Dermis blood vessel endothelial cell (primary cell): ENCODE data around the gene ALOX12. TPM values are rescaled to one million over a fixed set of nuclear protein-coding genes. Genes with fewer than 3 reads are reported as not detected.
A peak's percentile ranks its signal among the peaks of the same experiment; 100 is the strongest.

Experiments used
- DNase-seq: peaks from one replicate; pipeline ENCODE4 v3.0.0; 2010
- total RNA-seq: library from RNA; depleted of rRNA; stranded (reverse); fragments of >200 nt; gene quantifications from 2 replicates; pipeline ENCODE4 v1.2.3, GENCODE V29; 2014

Gene ALOX12
- total RNA-seq, 1 donor from 2014 or later = not detected

- peak; percentile 90 for DNase-seq
Measured at GRCh38 chr17:7022781-7023571, 27.1 kb downstream of the ALOX12 start, which contains the start of gene BCL6B. TSS of gene BCL6B (plus strand) at chr17:7023050. CDS start at chr17:7023672, 622 bp downstream.

DNA sequence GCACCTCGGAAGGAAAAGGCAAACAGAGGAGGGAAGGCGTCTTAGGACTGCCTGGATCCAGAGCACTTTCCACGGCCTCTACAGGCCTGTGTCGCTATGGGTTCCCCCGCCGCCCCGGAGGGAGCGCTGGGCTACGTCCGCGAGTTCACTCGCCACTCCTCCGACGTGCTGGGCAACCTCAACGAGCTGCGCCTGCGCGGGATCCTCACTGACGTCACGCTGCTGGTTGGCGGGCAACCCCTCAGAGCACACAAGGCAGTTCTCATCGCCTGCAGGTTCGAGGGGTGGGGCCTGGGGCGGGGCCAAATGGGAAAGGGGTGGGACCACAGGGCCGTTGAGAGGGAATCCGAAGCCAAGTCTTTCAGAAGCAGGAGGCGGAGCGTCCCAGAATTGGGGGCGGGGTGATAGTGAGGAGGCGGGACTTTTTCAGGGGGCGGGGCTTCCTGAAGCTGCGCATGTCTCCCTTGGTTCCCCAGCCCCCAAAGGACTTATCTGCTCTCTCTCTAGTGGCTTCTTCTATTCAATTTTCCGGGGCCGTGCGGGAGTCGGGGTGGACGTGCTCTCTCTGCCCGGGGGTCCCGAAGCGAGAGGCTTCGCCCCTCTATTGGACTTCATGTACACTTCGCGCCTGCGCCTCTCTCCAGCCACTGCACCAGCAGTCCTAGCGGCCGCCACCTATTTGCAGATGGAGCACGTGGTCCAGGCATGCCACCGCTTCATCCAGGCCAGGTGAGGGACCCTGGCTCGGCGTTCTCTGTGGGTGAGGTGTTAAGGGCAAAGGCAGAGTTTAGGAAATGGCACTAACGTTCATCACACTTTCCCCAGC is 27.9 kb downstream of the ALOX12 start:
- DNase-seq = peak; percentile 99

- DNase-seq = no peak
Measured at GRCh38 chr17:7024402-7024785, 28.5 kb downstream of the ALOX12 start.

GRCh38 chr17:7025245-7025644 is 29.4 kb downstream of the ALOX12 start:
- no peak for DNase-seq

DNA sequence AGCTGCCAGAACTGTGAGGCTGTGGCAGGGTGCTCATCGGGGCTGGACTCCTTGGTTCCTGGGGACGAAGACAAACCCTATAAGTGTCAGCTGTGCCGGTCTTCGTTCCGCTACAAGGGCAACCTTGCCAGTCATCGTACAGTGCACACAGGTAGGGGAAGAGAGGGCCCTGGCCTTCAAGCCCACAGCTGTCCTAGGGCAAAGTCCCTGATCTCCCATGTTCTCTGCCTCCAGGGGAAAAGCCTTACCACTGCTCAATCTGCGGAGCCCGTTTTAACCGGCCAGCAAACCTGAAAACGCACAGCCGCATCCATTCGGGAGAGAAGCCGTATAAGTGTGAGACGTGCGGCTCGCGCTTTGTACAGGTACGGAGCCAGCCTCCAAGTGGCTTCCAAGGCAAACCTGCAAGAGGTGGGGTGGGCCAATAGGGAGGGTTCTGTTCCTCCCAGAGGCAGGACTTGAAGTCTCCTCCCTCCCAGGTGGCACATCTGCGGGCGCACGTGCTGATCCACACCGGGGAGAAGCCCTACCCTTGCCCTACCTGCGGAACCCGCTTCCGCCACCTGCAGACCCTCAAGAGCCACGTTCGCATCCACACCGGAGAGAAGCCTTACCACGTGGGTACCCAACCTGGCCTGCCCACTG is 30.7 kb downstream of the ALOX12 start:
- no peak for DNase-seq

- DNase-seq = peak; percentile 53
Measured at GRCh38 chr17:7027335-7027734, 31.5 kb downstream of the ALOX12 start.

- DNase-seq = no peak
Measured at GRCh38 chr17:7029096-7029495, 33.2 kb downstream of the ALOX12 start.

DNA sequence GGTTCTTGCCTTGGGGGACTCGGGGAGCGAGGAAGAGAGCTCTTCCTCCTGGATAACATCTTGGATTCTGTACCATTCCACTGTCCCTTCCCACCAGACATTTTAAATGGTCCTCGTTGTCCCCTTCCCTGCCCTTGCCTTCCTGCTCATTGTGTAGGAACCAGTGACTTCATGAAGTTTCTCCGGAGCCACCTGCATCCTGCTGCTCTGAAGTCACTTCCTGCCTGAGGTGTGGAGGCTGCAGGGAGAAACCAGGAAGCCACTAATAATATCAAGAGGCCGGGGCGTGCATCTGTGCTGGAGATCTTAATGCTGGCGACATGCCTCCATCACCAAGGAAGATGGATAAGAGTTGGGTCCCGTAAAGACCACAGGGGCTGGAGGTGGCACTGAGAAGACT is 33.8 kb downstream of the ALOX12 start:
- peak; percentile 97 for DNase-seq

DNA sequence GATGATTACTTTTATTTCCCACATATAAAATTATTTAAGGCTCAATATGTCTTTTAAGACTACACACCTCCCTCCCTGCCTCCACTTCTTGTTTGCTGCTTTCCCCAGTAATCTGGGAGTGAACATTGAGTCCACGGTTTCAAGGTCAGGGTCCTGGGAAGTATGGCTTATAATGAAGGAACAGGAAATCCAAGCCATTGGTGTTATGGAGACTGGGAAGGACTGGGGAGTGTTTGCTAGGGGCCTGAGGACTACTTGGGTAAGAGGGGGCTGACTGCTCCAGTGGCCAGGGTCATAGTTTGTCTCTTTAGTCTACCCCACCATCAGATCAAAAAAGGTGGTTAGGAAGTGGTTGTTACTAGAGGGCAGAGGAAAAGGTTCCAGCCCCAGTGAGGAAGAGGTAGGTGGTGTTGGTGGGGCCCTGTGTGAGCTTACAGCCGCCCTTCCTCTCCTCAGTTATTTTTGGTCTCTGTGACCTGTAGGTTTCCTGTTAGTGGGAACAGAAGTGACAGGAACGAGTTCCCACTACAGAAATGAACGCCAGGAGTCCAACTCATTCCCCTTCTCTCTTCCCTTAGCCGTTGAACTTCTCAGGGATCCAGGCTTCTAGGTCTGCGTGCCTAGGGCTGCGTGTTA is 39.2 kb downstream of the ALOX12 start:
- peak; percentile 76 for DNase-seq

- peak; percentile 99 for DNase-seq
Measured at GRCh38 chr17:7035591-7036368, 39.9 kb downstream of the ALOX12 start, which contains the start of gene SLC16A13. TSS of gene SLC16A13 (plus strand) at chr17:7036015. CDS start at chr17:7036383, 368 bp downstream.

DNA sequence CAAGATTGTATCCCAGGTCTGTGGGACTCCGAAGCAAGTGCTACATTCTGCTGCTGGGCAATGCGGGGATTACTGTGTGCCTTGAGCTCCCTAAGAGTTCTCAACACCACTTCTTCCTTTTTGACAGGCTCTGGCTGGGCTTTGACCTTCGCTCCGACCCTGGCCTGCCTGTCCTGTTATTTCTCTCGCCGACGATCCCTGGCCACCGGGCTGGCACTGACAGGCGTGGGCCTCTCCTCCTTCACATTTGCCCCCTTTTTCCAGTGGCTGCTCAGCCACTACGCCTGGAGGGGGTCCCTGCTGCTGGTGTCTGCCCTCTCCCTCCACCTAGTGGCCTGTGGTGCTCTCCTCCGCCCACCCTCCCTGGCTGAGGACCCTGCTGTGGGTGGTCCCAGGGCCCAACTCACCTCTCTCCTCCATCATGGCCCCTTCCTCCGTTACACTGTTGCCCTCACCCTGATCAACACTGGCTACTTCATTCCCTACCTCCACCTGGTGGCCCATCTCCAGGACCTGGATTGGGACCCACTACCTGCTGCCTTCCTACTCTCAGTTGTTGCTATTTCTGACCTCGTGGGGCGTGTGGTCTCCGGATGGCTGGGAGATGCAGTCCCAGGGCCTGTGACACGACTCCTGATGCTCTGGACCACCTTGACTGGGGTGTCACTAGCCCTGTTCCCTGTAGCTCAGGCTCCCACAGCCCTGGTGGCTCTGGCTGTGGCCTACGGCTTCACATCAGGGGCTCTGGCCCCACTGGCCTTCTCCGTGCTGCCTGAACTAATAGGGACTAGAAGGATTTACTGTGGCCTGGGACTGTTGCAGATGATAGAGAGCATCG is 42.4 kb downstream of the ALOX12 start:
- DNase-seq = no peak

- no peak for DNase-seq
Measured at GRCh38 chr17:7039832-7040231, 44.0 kb downstream of the ALOX12 start.

DNA sequence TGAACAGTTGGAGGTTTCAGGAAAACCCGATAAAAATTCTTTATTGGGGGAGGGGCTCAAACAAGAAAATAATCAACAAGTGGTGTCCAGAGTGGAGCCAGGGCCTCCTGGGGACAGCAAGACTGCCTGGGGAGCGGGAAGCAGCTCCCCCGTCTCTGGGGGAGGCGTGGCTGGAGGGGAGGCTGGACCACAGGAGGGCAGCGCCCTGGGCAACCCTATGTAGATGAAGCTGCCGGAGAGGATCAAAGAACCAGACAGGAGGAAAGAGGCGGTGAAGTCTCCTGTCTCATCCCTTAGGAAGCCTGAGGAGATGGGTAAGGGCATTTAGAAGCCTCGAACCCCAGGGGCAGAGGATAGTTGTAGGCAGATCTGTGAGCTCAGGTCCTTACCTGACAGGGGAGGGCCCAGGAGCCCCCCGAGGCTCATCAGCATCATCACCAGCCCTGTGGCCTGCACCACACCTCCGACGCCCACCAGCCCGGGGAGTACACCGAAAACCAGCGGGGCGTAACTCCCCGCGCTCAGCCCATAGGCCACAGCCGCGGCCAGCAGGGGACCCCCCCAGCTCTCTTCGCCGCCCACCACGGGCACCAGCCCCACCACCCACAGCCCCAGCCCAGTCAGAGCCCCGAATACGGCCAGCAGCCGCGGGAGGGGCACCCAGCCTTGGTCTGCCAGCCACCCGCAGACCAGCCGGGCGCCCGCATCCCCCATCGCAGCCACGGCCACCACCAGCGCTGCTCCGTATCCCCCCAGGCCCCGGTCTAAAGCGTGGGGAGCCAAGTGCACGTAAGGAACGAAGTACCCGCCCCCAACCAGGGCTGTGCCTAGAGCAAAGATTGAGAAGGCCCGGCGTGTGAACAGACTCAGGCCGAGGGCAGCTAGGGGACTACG is 46.0 kb downstream of the ALOX12 start:
- no peak for DNase-seq

DNA sequence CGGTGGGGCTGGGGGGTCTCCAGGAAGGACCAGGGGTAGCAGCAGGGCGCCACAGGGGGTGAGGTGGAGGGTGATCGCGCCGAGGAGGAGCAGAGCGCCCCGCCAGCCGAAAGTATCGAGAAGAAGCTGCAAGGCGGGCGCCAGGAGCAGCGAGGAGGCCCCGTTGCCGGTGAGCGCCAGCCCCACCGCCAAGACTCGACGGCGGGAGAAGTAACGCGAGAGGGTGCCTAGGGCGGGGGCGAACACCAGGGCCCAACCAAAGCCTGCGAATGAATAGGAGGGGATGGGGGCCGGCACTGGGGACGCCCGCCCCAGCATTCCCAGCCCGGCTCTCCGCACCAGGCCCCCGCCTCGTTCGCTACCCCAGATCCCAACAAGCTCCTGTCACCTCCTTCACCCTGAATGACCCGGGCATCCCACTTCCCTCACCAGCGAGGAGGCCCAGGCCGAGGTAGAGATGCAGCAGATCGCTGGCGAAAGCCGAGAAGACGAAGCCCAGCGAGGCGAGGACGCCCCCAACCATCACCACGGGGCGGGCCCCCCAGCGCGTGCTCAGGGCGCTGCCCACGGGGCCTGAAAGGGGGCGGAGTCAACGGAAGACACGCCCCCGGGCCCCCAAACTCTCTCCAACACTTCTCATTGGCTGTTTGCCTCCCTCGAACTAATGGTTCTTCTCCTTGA is 46.8 kb downstream of the ALOX12 start:
- DNase-seq = no peak

GRCh38 chr17:7043182-7043496 is 47.3 kb downstream of the ALOX12 start:
- DNase-seq = no peak

GRCh38 chr17:7043497-7044198 is 47.8 kb downstream of the ALOX12 start, which contains the start of gene SLC16A11:
TSS of gene SLC16A11 (minus strand) at chr17:7044092. CDS start at chr17:7043513, 579 bp downstream.
- DNase-seq = peak; percentile 60

GRCh38 chr17:7045492-7046126 is 49.8 kb downstream of the ALOX12 start:
- peak; percentile 92 for DNase-seq

GRCh38 chr17:7046127-7046724 is 50.4 kb downstream of the ALOX12 start:
- no peak for DNase-seq
